ENCODE results near the gene PCDHB4. TPM values are rescaled to one million over a fixed set of nuclear protein-coding genes. Genes with fewer than 3 reads are reported as not detected.
"Not testable (repeated sequence)": the region's sequence is repeated elsewhere in the genome, so short reads cannot be mapped to it uniquely, and the experiment has no call there.

PCDHB4 gene
- total RNA-seq, 4 donors from 2014 or later, result 1.2 to 5.1 (median 3.8) TPM

DNA sequence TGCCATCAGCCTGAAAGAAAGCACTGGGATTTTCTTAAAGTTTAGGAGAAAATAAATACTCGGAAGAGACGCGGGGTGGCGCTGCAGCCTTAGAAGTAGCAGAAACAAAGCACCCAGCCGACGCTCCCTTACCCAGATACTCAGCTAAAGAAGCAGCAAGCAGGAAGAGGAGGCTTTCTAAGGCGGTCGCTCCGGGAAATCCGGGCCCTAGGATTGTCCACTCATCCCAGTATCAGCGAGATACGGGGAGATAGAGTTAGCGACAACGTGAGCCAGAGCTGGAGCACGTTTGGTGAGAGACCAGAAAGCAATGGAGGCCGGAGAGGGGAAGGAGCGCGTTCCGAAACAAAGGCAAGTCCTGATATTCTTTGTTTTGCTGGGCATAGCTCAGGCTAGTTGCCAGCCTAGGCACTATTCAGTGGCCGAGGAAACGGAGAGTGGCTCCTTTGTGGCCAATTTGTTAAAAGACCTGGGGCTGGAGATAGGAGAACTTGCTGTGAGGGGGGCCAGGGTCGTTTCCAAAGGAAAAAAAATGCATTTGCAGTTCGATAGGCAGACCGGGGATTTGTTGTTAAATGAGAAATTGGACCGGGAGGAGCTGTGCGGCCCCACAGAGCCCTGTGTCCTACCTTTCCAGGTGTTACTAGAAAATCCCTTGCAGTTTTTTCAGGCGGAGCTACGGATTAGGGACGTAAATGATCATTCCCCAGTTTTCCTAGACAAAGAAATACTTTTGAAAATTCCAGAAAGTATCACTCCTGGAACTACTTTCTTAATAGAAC is 26.9 kb upstream of the PCDHB4 start, which contains the start of gene PCDHB2:
Gene PCDHB2 (plus strand): TSS at position 135 of the 782 bp plus-strand sequence. CDS start 176 bp downstream, at position 311.
- Histone ChIP-seq H3K4me3 (peak within 1 kb of the TSS; percentile 32 to 48 (median 34)), H3K27ac (replicated peaks in 1 of 4) (no peak within 1 kb of the TSS), H3K4me1 (no peaks in the 10 kb centered on the region), H3K36me3 (no peaks in the 10 kb centered on the region), H3K27me3 (peaks cover 0 to 50% (median 0%) of the 10 kb centered on the region in 4 donors), H3K9me3 (peaks cover 0 to 81% (median 75%) of the 10 kb centered on the region in 4 donors)
- no peak for TF ChIP-seq EP300 (IDR thresholded peaks at IDR 0.05)
- TF ChIP-seq POLR2A (IDR thresholded peaks at IDR 0.05; ENCODE audit: low read depth), result no peak
- TF ChIP-seq, protein P1, sequence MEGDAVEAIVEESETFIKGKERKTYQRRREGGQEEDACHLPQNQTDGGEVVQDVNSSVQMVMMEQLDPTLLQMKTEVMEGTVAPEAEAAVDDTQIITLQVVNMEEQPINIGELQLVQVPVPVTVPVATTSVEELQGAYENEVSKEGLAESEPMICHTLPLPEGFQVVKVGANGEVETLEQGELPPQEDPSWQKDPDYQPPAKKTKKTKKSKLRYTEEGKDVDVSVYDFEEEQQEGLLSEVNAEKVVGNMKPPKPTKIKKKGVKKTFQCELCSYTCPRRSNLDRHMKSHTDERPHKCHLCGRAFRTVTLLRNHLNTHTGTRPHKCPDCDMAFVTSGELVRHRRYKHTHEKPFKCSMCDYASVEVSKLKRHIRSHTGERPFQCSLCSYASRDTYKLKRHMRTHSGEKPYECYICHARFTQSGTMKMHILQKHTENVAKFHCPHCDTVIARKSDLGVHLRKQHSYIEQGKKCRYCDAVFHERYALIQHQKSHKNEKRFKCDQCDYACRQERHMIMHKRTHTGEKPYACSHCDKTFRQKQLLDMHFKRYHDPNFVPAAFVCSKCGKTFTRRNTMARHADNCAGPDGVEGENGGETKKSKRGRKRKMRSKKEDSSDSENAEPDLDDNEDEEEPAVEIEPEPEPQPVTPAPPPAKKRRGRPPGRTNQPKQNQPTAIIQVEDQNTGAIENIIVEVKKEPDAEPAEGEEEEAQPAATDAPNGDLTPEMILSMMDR (IDR thresholded peaks at IDR 0.05), result peak; percentile 16 to 29 (median 20)
- TF ChIP-seq POLR2AphosphoS5 (IDR thresholded peaks at IDR 0.05), result no peak
- intact Hi-C loops (cut with DNase I), result no loop called here
- 15% methylated on average over 29 of the region's 29 CpGs for WGBS
- no peak for DNase-seq (ENCODE audit: extremely low spot score)

DNA sequence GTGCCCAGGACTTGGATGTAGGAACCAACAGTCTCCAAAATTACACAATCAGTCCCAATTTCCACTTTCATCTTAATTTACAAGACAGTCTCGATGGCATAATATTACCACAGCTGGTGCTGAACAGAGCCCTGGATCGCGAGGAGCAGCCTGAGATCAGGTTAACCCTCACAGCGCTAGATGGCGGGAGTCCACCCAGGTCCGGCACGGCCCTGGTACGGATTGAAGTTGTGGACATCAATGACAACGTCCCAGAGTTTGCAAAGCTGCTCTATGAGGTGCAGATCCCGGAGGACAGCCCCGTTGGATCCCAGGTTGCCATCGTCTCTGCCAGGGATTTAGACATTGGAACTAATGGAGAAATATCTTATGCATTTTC is 26.4 kb upstream of the PCDHB4 start:
- TF ChIP-seq, protein P1 (IDR thresholded peaks at IDR 0.05), result no peak
- no peak overlapping the region for H3K27ac ChIP-seq (replicated peaks in 1 of 4)
- H3K4me3 ChIP-seq, result peak overlapping the region in 3 of 4 donors; percentile 32 to 48 (median 32)
- intact Hi-C loops (cut with DNase I), result no loop called here
- H3K9me3 ChIP-seq, result peaks cover 0 to 82% (median 75%) of the 10 kb centered on the region in 4 donors
- H3K27me3 ChIP-seq, result peaks cover 0 to 56% (median 0%) of the 10 kb centered on the region in 4 donors
- WGBS, result 46% methylated on average over 12 of the region's 12 CpGs
- no peaks in the 10 kb centered on the region for H3K4me1 ChIP-seq
- DNase-seq (ENCODE audit: extremely low spot score), result no peak
- no peaks in the 10 kb centered on the region for H3K36me3 ChIP-seq

GRCh38 chr5:141096181-141096580 is 25.4 kb upstream of the PCDHB4 start:
- Histone ChIP-seq H3K9me3 (peaks cover 0 to 83% (median 80%) of the 10 kb centered on the region in 4 donors), H3K27me3 (peaks cover 0 to 65% (median 0%) of the 10 kb centered on the region in 4 donors)
- H3K36me3 ChIP-seq; intact Hi-C loops (cut with DNase I); H3K4me3 ChIP-seq; H3K27ac ChIP-seq (replicated peaks in 1 of 4); H3K4me1 ChIP-seq; DNase-seq (ENCODE audit: extremely low spot score): not testable (repeated sequence)
- WGBS, result 32% methylated on average over 18 of the region's 46 CpGs

- H3K4me3 ChIP-seq; DNase-seq (ENCODE audit: extremely low spot score); H3K36me3 ChIP-seq; H3K4me1 ChIP-seq; intact Hi-C loops (cut with DNase I); H3K27ac ChIP-seq (replicated peaks in 1 of 4): not testable (repeated sequence)
- 37% methylated on average over 13 of the region's 38 CpGs for WGBS
- H3K27me3 ChIP-seq, result peaks cover 0 to 69% (median 0%) of the 10 kb centered on the region in 4 donors
- H3K9me3 ChIP-seq, result peaks cover 0 to 85% (median 82%) of the 10 kb centered on the region in 4 donors
These were observed 25.0 kb upstream of the PCDHB4 start for GRCh38 chr5:141096586-141096985.

GRCh38 chr5:141100243-141100805 is 21.3 kb upstream of the PCDHB4 start, which contains the start of gene PCDHB3:
PCDHB3 (plus strand) TSS chr5:141100473; CDS start chr5:141100650, 177 bp downstream.
- Histone ChIP-seq H3K4me1 (no peaks in the 10 kb centered on the region), H3K36me3 (no peaks in the 10 kb centered on the region), H3K9me3 (peaks cover 0 to 69% (median 61%) of the 10 kb centered on the region in 4 donors), H3K4me3 (peak within 1 kb of the TSS; percentile 7 to 39 (median 28)), H3K27ac (replicated peaks in 1 of 4) (peak within 1 kb of the TSS in 2 of 4 donors; percentile 3 to 42), H3K27me3 (peaks cover 0 to 57% (median 0%) of the 10 kb centered on the region in 4 donors)
- intact Hi-C loops (cut with DNase I), result no loop called here
- DNase-seq (ENCODE audit: extremely low spot score), result no peak
- WGBS, result 11% methylated on average over 19 of the region's 19 CpGs
- TF ChIP-seq, protein P1 (IDR thresholded peaks at IDR 0.05), result peak; percentile 10 to 19 (median 15)
- no peak for TF ChIP-seq POLR2AphosphoS5 (IDR thresholded peaks at IDR 0.05)

All from esophagus muscularis mucosa (tissue), 4 donors.